Upper lobe of left lung (tissue), 6 donors: ENCODE results near the gene NR3C2. TPM values are rescaled to one million over a fixed set of nuclear protein-coding genes. Genes with fewer than 3 reads are reported as not detected.

Experiments used
- ATAC-seq, 2 donors: fragments of 200-7000 bp; cut with Tn5 transposase; one replicate each; pipeline ENCODE4 v1.9.1; 2022; ENCODE audit warnings: mild to moderate bottlenecking in 2 of 2, moderate library complexity in 2 of 2; ENCODE audit not compliant: low FRiP score in 2 of 2
- DNase-seq, 2 donors: peaks; one replicate each; pipeline ENCODE4 v3.0.0-alpha.2; 2019 to 2020
- H3K27ac ChIP-seq, 4 donors: fragments of 200-600 bp; sonication (generic); one replicate each; pipeline ENCODE4 v1.5.1; 2016 to 2019
- H3K27me3 ChIP-seq, 4 donors: fragments of 200-600 bp; sonication (generic); one replicate each; pipeline ENCODE4 v1.5.1; 2017 to 2019
- H3K36me3 ChIP-seq, 4 donors: fragments of 200-600 bp; sonication (generic); one replicate each; pipeline ENCODE4 v1.5.1; 2016 to 2019
- H3K4me1 ChIP-seq, 4 donors: fragments of 200-600 bp; sonication (generic); one replicate each; pipeline ENCODE4 v1.5.1; 2018 to 2019
- H3K4me3 ChIP-seq, 4 donors: fragments of 200-600 bp; sonication (generic); one replicate each; pipeline ENCODE4 v1.5.1; 2017 to 2019; ENCODE audit warnings: mild to moderate bottlenecking in 2 of 4, moderate library complexity in 1 of 4
- H3K9me3 ChIP-seq, 4 donors: fragments of 200-600 bp; sonication (generic); one replicate each; pipeline ENCODE4 v1.5.1; 2018 to 2019
- CTCF ChIP-seq, 6 experiments: fragments of 450-650 bp in 4 of 6; fragments of 200-600 bp in 2 of 6; sonication (generic) in 2 of 6; IDR thresholded peaks; one replicate each; pipeline ENCODE4 v1.5.1; 2016 to 2019; ENCODE audit warnings: antibody characterized with exemption in 6 of 6
- EP300 ChIP-seq, 4 donors: sonication (generic); formaldehyde crosslinking; IDR thresholded peaks; one replicate each; pipeline ENCODE4 v1.5.1; 2017; ENCODE audit warnings: antibody characterized with exemption in 4 of 4, control low read depth in 2 of 4
- POLR2A ChIP-seq, 4 donors: fragments of 450-650 bp; IDR thresholded peaks; one replicate each; pipeline ENCODE4 v1.5.1; 2016 to 2017; ENCODE audit warnings: antibody characterized with exemption in 4 of 4, mild to moderate bottlenecking in 2 of 4
- POLR2AphosphoS5 ChIP-seq, 2 donors: sonication (generic); formaldehyde crosslinking; IDR thresholded peaks; one replicate each; pipeline ENCODE4 v1.5.1; 2017; ENCODE audit warnings: antibody characterized with exemption in 2 of 2
- WGBS, 2 donors: methylation state at CpG; one replicate each; pipeline ENCODE4 v1.1.5; 2017 to 2018; 5-methylcytosine and 5-hydroxymethylcytosine counted together
- total RNA-seq, 6 donors: library from RNA; depleted of rRNA in 4 of 6; stranded (reverse); fragments of >200 nt in 4 of 6; gene quantifications; one replicate each; pipeline versions ENCODE4 v1.1.0 to v1.2.1, GENCODE V29; 2016 to 2021
- donor health status: DM: no; HTN: no; CAD: no; lungs with moderate emphysema.
- donor health status: DM: no; HTN: yes; CAD: no; lungs with severe emphysema.

The NR3C2 gene
- total RNA-seq, 6 donors from 2014 or later, result 10.3 to 39.8 (median 23.7) TPM

GRCh38 chr4:148245015-148245414, 197.2 kb downstream of the NR3C2 start:
- Histone ChIP-seq H3K27me3 (no peaks in the 10 kb centered on the region), H3K4me1 (no peaks in the 10 kb centered on the region), H3K4me3 (no peak overlapping the region), H3K27ac (no peak overlapping the region), H3K9me3 (no peaks in the 10 kb centered on the region), H3K36me3 (no peaks in the 10 kb centered on the region)
- TF ChIP-seq POLR2AphosphoS5 (IDR thresholded peaks at IDR 0.05) (no peak), CTCF (IDR thresholded peaks at IDR 0.05) (no peak), EP300 (IDR thresholded peaks at IDR 0.05) (no peak), POLR2A (IDR thresholded peaks at IDR 0.05) (no peak)
- no peak for DNase-seq
- no peak for ATAC-seq
- WGBS, 2 donors, result 65 to 72% methylated on average over 3 of the region's 3 CpGs

GRCh38 chr4:148243837-148244236, 198.4 kb downstream of the NR3C2 start:
- Histone ChIP-seq H3K27ac (no peak overlapping the region), H3K27me3 (no peaks in the 10 kb centered on the region), H3K9me3 (no peaks in the 10 kb centered on the region), H3K4me1 (peaks cover 0 to 8% (median 2%) of the 10 kb centered on the region in 4 donors), H3K4me3 (no peak overlapping the region), H3K36me3 (no peaks in the 10 kb centered on the region)
- ATAC-seq (no peak), DNase-seq (no peak)
- WGBS, 2 donors, result 79 to 82% methylated on average over 6 of the region's 6 CpGs
- no peak for TF ChIP-seq EP300 (IDR thresholded peaks at IDR 0.05)
- no peak for TF ChIP-seq POLR2AphosphoS5 (IDR thresholded peaks at IDR 0.05)
- TF ChIP-seq POLR2A (IDR thresholded peaks at IDR 0.05), result no peak
- TF ChIP-seq CTCF (IDR thresholded peaks at IDR 0.05), result no peak

- ATAC-seq (no peak), DNase-seq (no peak)
- Histone ChIP-seq H3K27me3 (no peaks in the 10 kb centered on the region), H3K4me1 (peaks cover 0 to 11% (median 5%) of the 10 kb centered on the region in 4 donors), H3K36me3 (no peaks in the 10 kb centered on the region), H3K4me3 (no peak overlapping the region), H3K9me3 (no peaks in the 10 kb centered on the region), H3K27ac (no peak overlapping the region)
- TF ChIP-seq POLR2A (IDR thresholded peaks at IDR 0.05) (no peak), POLR2AphosphoS5 (IDR thresholded peaks at IDR 0.05) (no peak), EP300 (IDR thresholded peaks at IDR 0.05) (no peak), CTCF (IDR thresholded peaks at IDR 0.05) (no peak)
- 95 to 96% methylated on average over 4 of the region's 4 CpGs for WGBS, 2 donors
Observed at GRCh38 chr4:148240241-148240640, 202.0 kb downstream of the NR3C2 start.

GRCh38 chr4:148239494-148239985, 202.7 kb downstream of the NR3C2 start:
- no peak for TF ChIP-seq CTCF (IDR thresholded peaks at IDR 0.05)
- no peak for TF ChIP-seq EP300 (IDR thresholded peaks at IDR 0.05)
- no peak for TF ChIP-seq POLR2A (IDR thresholded peaks at IDR 0.05)
- 69 to 83% methylated on average over 5 of the region's 5 CpGs for WGBS, 2 donors
- Histone ChIP-seq H3K4me1 (peaks cover 0 to 11% (median 5%) of the 10 kb centered on the region in 4 donors), H3K36me3 (no peaks in the 10 kb centered on the region), H3K9me3 (no peaks in the 10 kb centered on the region), H3K4me3 (no peak overlapping the region), H3K27ac (no peak overlapping the region), H3K27me3 (no peaks in the 10 kb centered on the region)
- ATAC-seq (no peak), DNase-seq (no peak)

GRCh38 chr4:148238811-148239493, 203.3 kb downstream of the NR3C2 start:
- H3K36me3 ChIP-seq, result no peaks in the 10 kb centered on the region
- 80 to 83% methylated on average over 4 of the region's 4 CpGs for WGBS, 2 donors
- no peak for DNase-seq
- no peaks in the 10 kb centered on the region for H3K9me3 ChIP-seq
- ATAC-seq, result no peak
- H3K4me3 ChIP-seq, result no peak overlapping the region
- H3K27ac ChIP-seq, result no peak overlapping the region
- H3K4me1 ChIP-seq, result peaks cover 0 to 11% (median 5%) of the 10 kb centered on the region in 4 donors
- TF ChIP-seq EP300 (IDR thresholded peaks at IDR 0.05) (no peak), CTCF (IDR thresholded peaks at IDR 0.05) (no peak), POLR2AphosphoS5 (IDR thresholded peaks at IDR 0.05) (no peak), POLR2A (IDR thresholded peaks at IDR 0.05) (no peak)
- H3K27me3 ChIP-seq, result no peaks in the 10 kb centered on the region
